Smooth muscle cell (in vitro differentiated cells): ENCODE data around the gene LEKR1. TPM values are rescaled to one million over a fixed set of nuclear protein-coding genes. Genes with fewer than 3 reads are reported as not detected.
A peak's percentile ranks its signal among the peaks of the same experiment; 100 is the strongest.

Experiments
- DNase-seq: peaks from one replicate; lab custom pipeline; 2025; ENCODE audit not compliant: unreplicated experiment; lab: John Stamatoyannopoulos, UW
- H2AFZ ChIP-seq: fragments of 200-600 bp; sonication (generic); 2 replicates; pipeline ENCODE4 v1.6.0; 2016; ENCODE audit warnings: antibody characterized with exemption, low read depth, mild to moderate bottlenecking
- H3F3A ChIP-seq: fragments of 200-600 bp; sonication (generic); 2 replicates; pipeline ENCODE4 v1.6.0; 2017; ENCODE audit warnings: antibody characterized with exemption, low read depth
- H3K27ac ChIP-seq: fragments of 200-600 bp; sonication (generic); 2 replicates; pipeline ENCODE4 v1.5.1; 2016; ENCODE audit warnings: low read depth, mild to moderate bottlenecking
- H3K27me3 ChIP-seq: fragments of 200-600 bp; sonication (generic); 2 replicates; pipeline ENCODE4 v1.6.1; 2016; ENCODE audit warnings: low read depth, mild to moderate bottlenecking
- H3K36me3 ChIP-seq: fragments of 200-600 bp; sonication (generic); 2 replicates; pipeline ENCODE4 v1.5.1; 2016; ENCODE audit warnings: low read depth
- H3K4me1 ChIP-seq: fragments of 200-600 bp; sonication (generic); 2 replicates; pipeline ENCODE4 v1.5.1; 2016; ENCODE audit warnings: low read depth
- H3K4me2 ChIP-seq: fragments of 200-600 bp; sonication (generic); 2 replicates; pipeline ENCODE4 v1.6.0; 2016; ENCODE audit warnings: mild to moderate bottlenecking
- H3K4me3 ChIP-seq: fragments of 200-600 bp; sonication (generic); 2 replicates; pipeline ENCODE4 v1.5.1; 2016; ENCODE audit warnings: mild to moderate bottlenecking
- H3K79me2 ChIP-seq: fragments of 200-600 bp; sonication (generic); 2 replicates; pipeline ENCODE4 v1.6.0; 2016; ENCODE audit warnings: low read depth, mild to moderate bottlenecking
- H3K9ac ChIP-seq: fragments of 200-600 bp; sonication (generic); 2 replicates; pipeline ENCODE4 v1.6.0; 2016; ENCODE audit warnings: low read depth
- H3K9me3 ChIP-seq: fragments of 200-600 bp; sonication (generic); replicated peaks from 2 replicates; pipeline ENCODE4 v1.5.1; 2016; ENCODE audit warnings: low read depth
- H4K20me1 ChIP-seq: fragments of 200-600 bp; sonication (generic); 2 replicates; pipeline ENCODE4 v1.6.0; 2016; ENCODE audit warnings: low read depth
- CTCF ChIP-seq: fragments of 200-600 bp; sonication (generic); IDR thresholded peaks from 2 replicates; pipeline ENCODE4 v1.5.1; 2017; ENCODE audit warnings: borderline replicate concordance, mild to moderate bottlenecking, antibody characterized with exemption; ENCODE audit not compliant: insufficient read depth, poor library complexity, severe bottlenecking
- WGBS: methylation state at CpG from one replicate; pipeline ENCODE4 v1.1.7; 2016; ENCODE audit warnings: low lambda C conversion rate; 5-methylcytosine and 5-hydroxymethylcytosine counted together
- polyA plus RNA-seq: library from polyadenylated mRNA; unstranded; fragments of >200 nt; fragmentation: Nextera tagmentation; extraction: Ambion mirVana; gene quantifications from 2 replicates; pipeline ENCODE4 v1.2.1, GENCODE V29; 2016
- total RNA-seq: library from RNA; depleted of rRNA; stranded (reverse); fragments of >200 nt; gene quantifications from 2 replicates; pipeline ENCODE4 v1.2.3, GENCODE V29; 2014

Gene LEKR1
- total RNA-seq (0.81 and 1.3 TPM in 2 replicates), polyA plus RNA-seq (2.3 and 3.4 TPM in 2 replicates)

- Histone ChIP-seq H2AFZ (peak within 1 kb of the TSS; percentile 28), H3K9ac (peak within 1 kb of the TSS; percentile 96), H3K4me2 (peak within 1 kb of the TSS; percentile 87), H3F3A (peaks cover 10% of the 10 kb centered on the region), H4K20me1 (no peaks in the 10 kb centered on the region), H3K27me3 (no peaks in the 10 kb centered on the region), H3K79me2 (no peaks in the 10 kb centered on the region), H3K4me1 (peaks cover 7% of the 10 kb centered on the region), H3K9me3 (no peaks in the 10 kb centered on the region), H3K4me3 (peak within 1 kb of the TSS; percentile 59), H3K27ac (peak within 1 kb of the TSS; percentile 97), H3K36me3 (no peaks in the 10 kb centered on the region)
- no peak for TF ChIP-seq CTCF
- peak; percentile 66 for DNase-seq
- WGBS, result 2% methylated on average over 63 of the region's 63 CpGs
These were observed at the start of gene LEKR1 for GRCh38 chr3:156826144-156826895. Gene LEKR1 (plus strand): TSS chr3:156826353. CDS start chr3:156829330, 2,977 bp downstream.

- Histone ChIP-seq H3K27ac (no peak overlapping the region), H2AFZ (no peak overlapping the region), H3K36me3 (no peaks in the 10 kb centered on the region), H3K79me2 (no peaks in the 10 kb centered on the region), H3K9ac (no peak overlapping the region), H3K27me3 (no peaks in the 10 kb centered on the region), H3K4me2 (no peak overlapping the region), H3K9me3 (no peaks in the 10 kb centered on the region), H3F3A (no peaks in the 10 kb centered on the region), H3K4me3 (no peak overlapping the region), H3K4me1 (no peaks in the 10 kb centered on the region), H4K20me1 (no peaks in the 10 kb centered on the region)
- TF ChIP-seq CTCF, result no peak
- DNase-seq, result no peak
These were observed 49.3 kb upstream of the LEKR1 start for GRCh38 chr3:156776871-156777270.

GRCh38 chr3:156781310-156782230 is 44.6 kb upstream of the LEKR1 start:
- Histone ChIP-seq H3K27me3 (no peaks in the 10 kb centered on the region), H3K36me3 (no peaks in the 10 kb centered on the region), H3K4me1 (no peaks in the 10 kb centered on the region), H3K9ac (no peak overlapping the region), H4K20me1 (no peaks in the 10 kb centered on the region), H3K4me2 (no peak overlapping the region), H2AFZ (no peak overlapping the region), H3K79me2 (no peaks in the 10 kb centered on the region), H3K4me3 (no peak overlapping the region), H3K9me3 (no peaks in the 10 kb centered on the region), H3K27ac (no peak overlapping the region), H3F3A (no peaks in the 10 kb centered on the region)
- 95% methylated on average over 4 of the region's 4 CpGs for WGBS
- no peak for DNase-seq
- no peak for TF ChIP-seq CTCF
